ENCODE data around the gene SLC26A4.

DNA sequence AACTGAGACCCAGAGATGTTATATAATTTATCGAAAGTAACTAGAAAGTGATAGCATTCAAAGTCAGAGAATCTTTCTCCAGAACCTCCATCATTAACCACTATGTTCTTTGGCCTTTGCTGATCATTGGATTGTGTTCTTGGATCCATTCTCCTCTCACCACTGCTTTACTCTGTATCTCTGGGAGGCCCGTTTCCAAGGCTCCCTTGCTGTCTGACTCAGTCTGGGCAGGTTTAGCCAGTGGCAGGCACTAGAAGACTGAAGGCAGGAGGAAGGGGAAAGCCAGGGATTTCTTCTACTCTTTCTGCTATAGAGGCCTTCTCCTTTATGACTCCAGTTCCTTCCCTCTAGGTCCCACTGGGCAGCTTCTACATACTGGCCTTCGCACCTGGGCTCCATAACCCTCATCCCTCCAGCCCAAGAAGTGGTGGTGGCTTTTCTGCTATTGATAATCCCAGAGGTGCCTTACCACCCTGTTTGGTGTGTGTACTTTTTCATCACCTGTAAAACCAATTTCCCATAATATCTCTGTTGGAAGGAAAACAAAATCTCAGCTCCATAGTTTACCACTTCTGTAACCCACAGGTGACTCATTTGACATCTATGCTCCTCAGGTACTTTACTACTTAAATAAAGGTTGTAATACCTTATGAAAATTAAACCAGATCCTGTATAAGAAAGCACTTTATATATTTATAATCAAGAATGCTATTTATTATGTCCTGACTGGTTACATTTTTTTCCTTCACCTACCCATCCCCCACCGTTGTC, 44.5 kb upstream of the SLC26A4 start:
- TF ChIP-seq, protein P1, sequence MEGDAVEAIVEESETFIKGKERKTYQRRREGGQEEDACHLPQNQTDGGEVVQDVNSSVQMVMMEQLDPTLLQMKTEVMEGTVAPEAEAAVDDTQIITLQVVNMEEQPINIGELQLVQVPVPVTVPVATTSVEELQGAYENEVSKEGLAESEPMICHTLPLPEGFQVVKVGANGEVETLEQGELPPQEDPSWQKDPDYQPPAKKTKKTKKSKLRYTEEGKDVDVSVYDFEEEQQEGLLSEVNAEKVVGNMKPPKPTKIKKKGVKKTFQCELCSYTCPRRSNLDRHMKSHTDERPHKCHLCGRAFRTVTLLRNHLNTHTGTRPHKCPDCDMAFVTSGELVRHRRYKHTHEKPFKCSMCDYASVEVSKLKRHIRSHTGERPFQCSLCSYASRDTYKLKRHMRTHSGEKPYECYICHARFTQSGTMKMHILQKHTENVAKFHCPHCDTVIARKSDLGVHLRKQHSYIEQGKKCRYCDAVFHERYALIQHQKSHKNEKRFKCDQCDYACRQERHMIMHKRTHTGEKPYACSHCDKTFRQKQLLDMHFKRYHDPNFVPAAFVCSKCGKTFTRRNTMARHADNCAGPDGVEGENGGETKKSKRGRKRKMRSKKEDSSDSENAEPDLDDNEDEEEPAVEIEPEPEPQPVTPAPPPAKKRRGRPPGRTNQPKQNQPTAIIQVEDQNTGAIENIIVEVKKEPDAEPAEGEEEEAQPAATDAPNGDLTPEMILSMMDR (IDR thresholded peaks at IDR 0.05) = no peak
- no peak for TF ChIP-seq POLR2A (IDR thresholded peaks at IDR 0.05)
